Thyroid gland (tissue), 4 donors: ENCODE results near the gene PLXNA4.

ENCODE experiments used
- POLR2A ChIP-seq, 2 donors: fragments of 450-650 bp; IDR thresholded peaks; one replicate each; pipeline ENCODE4 v1.6.1; 2017; ENCODE audit warnings: antibody characterized with exemption in 2 of 2, mild to moderate bottlenecking in 2 of 2, moderate library complexity in 1 of 2
- TF ChIP-seq, protein P1 (sequence below), 6 experiments: fragments of 200-600 bp in 3 of 6; fragments of 450-650 bp in 3 of 6; sonication (generic) in 3 of 6; IDR thresholded peaks; one replicate each; pipeline ENCODE4 v1.5.1; 2016 to 2019; ENCODE audit warnings: antibody characterized with exemption in 6 of 6, mild to moderate bottlenecking in 2 of 6, inconsistent platforms in 1 of 6, moderate library complexity in 1 of 6

GRCh38 chr7:132499065-132499464 lies 77.2 kb downstream of the PLXNA4 start:
- no peak for TF ChIP-seq POLR2A (IDR thresholded peaks at IDR 0.05)
- TF ChIP-seq, protein P1, sequence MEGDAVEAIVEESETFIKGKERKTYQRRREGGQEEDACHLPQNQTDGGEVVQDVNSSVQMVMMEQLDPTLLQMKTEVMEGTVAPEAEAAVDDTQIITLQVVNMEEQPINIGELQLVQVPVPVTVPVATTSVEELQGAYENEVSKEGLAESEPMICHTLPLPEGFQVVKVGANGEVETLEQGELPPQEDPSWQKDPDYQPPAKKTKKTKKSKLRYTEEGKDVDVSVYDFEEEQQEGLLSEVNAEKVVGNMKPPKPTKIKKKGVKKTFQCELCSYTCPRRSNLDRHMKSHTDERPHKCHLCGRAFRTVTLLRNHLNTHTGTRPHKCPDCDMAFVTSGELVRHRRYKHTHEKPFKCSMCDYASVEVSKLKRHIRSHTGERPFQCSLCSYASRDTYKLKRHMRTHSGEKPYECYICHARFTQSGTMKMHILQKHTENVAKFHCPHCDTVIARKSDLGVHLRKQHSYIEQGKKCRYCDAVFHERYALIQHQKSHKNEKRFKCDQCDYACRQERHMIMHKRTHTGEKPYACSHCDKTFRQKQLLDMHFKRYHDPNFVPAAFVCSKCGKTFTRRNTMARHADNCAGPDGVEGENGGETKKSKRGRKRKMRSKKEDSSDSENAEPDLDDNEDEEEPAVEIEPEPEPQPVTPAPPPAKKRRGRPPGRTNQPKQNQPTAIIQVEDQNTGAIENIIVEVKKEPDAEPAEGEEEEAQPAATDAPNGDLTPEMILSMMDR (IDR thresholded peaks at IDR 0.05): no peak
